A549 (cell line): ENCODE measurements around the gene MAGI2. TPM values are rescaled to one million over a fixed set of nuclear protein-coding genes. Genes with fewer than 3 reads are reported as not detected.

Source experiments
- ATAC-seq, 2 experiments: fragments of 200-7000 bp in 1 of 2; fragments of >200 bp in 1 of 2; cut with Nextera tagmentation in 1 of 2; cut with Tn5 transposase in 1 of 2; 3 replicates each; pipeline versions ENCODE4 v1.8.0 to v1.9.1; 2018 to 2020; ENCODE audit warnings: mild to moderate bottlenecking in 1 of 2, moderate library complexity in 1 of 2
- CTCF ChIA-PET: fragments of 300-600 bp; sonication (Branson Sonifier 250); formaldehyde crosslinking; extraction: SDS; loops from one replicate; lab custom pipeline; 2021; ENCODE audit warnings: antibody characterized with exemption, inconsistent platforms; lab: Yijun Ruan, JAX
- POLR2A ChIA-PET: fragments of 350-600 bp; formaldehyde crosslinking; extraction: SDS; loops from one replicate; lab custom pipeline; 2021; ENCODE audit warnings: antibody characterized with exemption, inconsistent platforms; lab: Yijun Ruan, JAX
- DNase-seq, 2 experiments: peaks; one replicate each; pipeline versions ENCODE4 v3.0.0 to v3.0.0-alpha.2; 2011 to 2016; ENCODE audit warnings: low read depth in 1 of 2, low spot score in 1 of 2
- FAIRE-seq: peaks from 2 replicates; lab custom pipeline; 2011; peaks lifted over from hg19 to GRCh38; lab: Jason Lieb, UNC
- H3K27ac ChIP-seq, 2 experiments: fragments of >200 bp; sonication (Bioruptor Twin); formaldehyde crosslinking; 3 replicates each; pipeline ENCODE4 v1.5.1; 2016 to 2017
- H3K4me1 ChIP-seq: fragments of >200 bp; sonication (Bioruptor Twin); formaldehyde crosslinking; 3 replicates; pipeline ENCODE4 v1.6.1; 2016
- H3K4me2 ChIP-seq: fragments of >200 bp; sonication (Bioruptor Twin); formaldehyde crosslinking; 3 replicates; pipeline ENCODE4 v1.6.1; 2016
- H3K4me3 ChIP-seq: fragments of >200 bp; sonication (Bioruptor Twin); formaldehyde crosslinking; 3 replicates; pipeline ENCODE4 v1.5.1; 2016
- H3K9me3 ChIP-seq: fragments of >200 bp; sonication (Bioruptor Twin); formaldehyde crosslinking; 3 replicates; pipeline ENCODE4 v1.6.1; 2016
- BHLHE40 ChIP-seq: IDR thresholded peaks from 2 replicates; pipeline ENCODE4 v1.6.1; 2012; ENCODE audit warnings: low read depth, low read length, inconsistent platforms
- CBX2 ChIP-seq: fragments of 200-600 bp; sonication (generic); IDR thresholded peaks from 2 replicates; pipeline ENCODE4 v1.6.1; 2016; ENCODE audit warnings: low read depth, mild to moderate bottlenecking, borderline replicate concordance
- CEBPB ChIP-seq, 2 experiments: fragments of >200 bp in 1 of 2; sonication (Bioruptor Twin) in 1 of 2; formaldehyde crosslinking in 1 of 2; IDR thresholded peaks; 2 replicates each; pipeline ENCODE4 v1.6.1; 2012 to 2016
- CHD2 ChIP-seq: fragments of 150-350 bp; IDR thresholded peaks from 2 replicates; pipeline ENCODE4 v1.6.1; 2014; ENCODE audit warnings: low read length; ENCODE audit not compliant: partially characterized antibody
- EHF ChIP-seq: fragments of 250-450 bp; sonication (Bioruptor Pico); IDR thresholded peaks from 2 replicates; pipeline ENCODE4 v1.5.0; 2020; ENCODE audit warnings: mild to moderate bottlenecking
- ELK1 ChIP-seq: fragments of 150-350 bp; IDR thresholded peaks from 2 replicates; pipeline ENCODE4 v1.6.1; 2014; ENCODE audit warnings: low read depth, mild to moderate bottlenecking, low read length
- EP300 ChIP-seq, 2 experiments: fragments of >200 bp; sonication (Bioruptor Twin); formaldehyde crosslinking; IDR thresholded peaks; 2 replicates in 1 of 2; 3 replicates in 1 of 2; pipeline ENCODE4 v1.6.1; 2016 to 2017
- ESRRA ChIP-seq: fragments of 150-350 bp; IDR thresholded peaks from 2 replicates; pipeline ENCODE4 v1.6.1; 2014; ENCODE audit warnings: mild to moderate bottlenecking, low read length, borderline replicate concordance
- GATA3 ChIP-seq: IDR thresholded peaks from 2 replicates; pipeline ENCODE4 v1.6.1; 2012; ENCODE audit warnings: borderline replicate concordance
- HES2 ChIP-seq: fragments of >200 bp; sonication (Bioruptor Twin); formaldehyde crosslinking; IDR thresholded peaks from 2 replicates; pipeline ENCODE4 v1.6.1; 2016
- HEYL ChIP-seq: fragments of 250-450 bp; sonication (Bioruptor Pico); IDR thresholded peaks from 2 replicates; pipeline ENCODE4 v1.8.0; 2021; ENCODE audit warnings: mild to moderate bottlenecking, moderate library complexity
- HOXB13 ChIP-seq: fragments of 250-450 bp; sonication (Bioruptor Pico); IDR thresholded peaks from 2 replicates; pipeline ENCODE4 v1.5.0; 2020; ENCODE audit warnings: low read depth, mild to moderate bottlenecking, moderate library complexity
- HOXB5 ChIP-seq: fragments of 250-450 bp; sonication (Bioruptor Pico); IDR thresholded peaks from 2 replicates; pipeline ENCODE4 v1.5.0; 2020; ENCODE audit warnings: mild to moderate bottlenecking, moderate library complexity
- MAFK ChIP-seq: fragments of 450-650 bp; IDR thresholded peaks from 2 replicates; pipeline ENCODE4 v1.6.1; 2014; ENCODE audit not compliant: partially characterized antibody
- MAX ChIP-seq: IDR thresholded peaks from 2 replicates; pipeline ENCODE4 v1.6.1; 2012
- MYC ChIP-seq: IDR thresholded peaks from 2 replicates; pipeline ENCODE4 v1.6.1; 2012; ENCODE audit warnings: mild to moderate bottlenecking, inconsistent platforms, low read length, improper control_type of control experiment, borderline replicate concordance
- NR3C1 ChIP-seq: fragments of >200 bp; sonication (Bioruptor Twin); formaldehyde crosslinking; IDR thresholded peaks from 3 replicates; pipeline ENCODE4 v1.6.1; 2017
- PHF8 ChIP-seq: fragments of 200-600 bp; sonication (generic); IDR thresholded peaks from 2 replicates; pipeline ENCODE4 v1.6.1; 2016; ENCODE audit warnings: low read depth, mild to moderate bottlenecking, antibody characterized with exemption, moderate library complexity, borderline replicate concordance
- RAD21 ChIP-seq, 2 experiments: fragments of >200 bp in 1 of 2; sonication (Bioruptor Twin) in 1 of 2; formaldehyde crosslinking in 1 of 2; IDR thresholded peaks in 1 of 2; conservative IDR thresholded peaks in 1 of 2; 2 replicates in 1 of 2; 3 replicates in 1 of 2; pipeline ENCODE4 v1.6.1; 2012 to 2018; ENCODE audit warnings: inconsistent platforms in 1 of 2
- RCOR1 ChIP-seq: fragments of 150-350 bp; IDR thresholded peaks from 2 replicates; pipeline ENCODE4 v1.6.1; 2014; ENCODE audit warnings: antibody characterized with exemption, low read length, low read depth
- SMC3 ChIP-seq: fragments of >200 bp; sonication (Bioruptor Twin); formaldehyde crosslinking; IDR thresholded peaks from 3 replicates; pipeline ENCODE4 v1.6.1; 2018; ENCODE audit warnings: inconsistent platforms
- ZC3H11A ChIP-seq: fragments of 450-650 bp; IDR thresholded peaks from 2 replicates; pipeline ENCODE4 v1.6.1; 2014; ENCODE audit warnings: antibody characterized with exemption, mild to moderate bottlenecking
- ZFP36 ChIP-seq: fragments of 450-650 bp; IDR thresholded peaks from 2 replicates; pipeline ENCODE4 v1.6.1; 2014; ENCODE audit warnings: borderline replicate concordance; ENCODE audit not compliant: partially characterized antibody
- ZSCAN20 ChIP-seq: fragments of 250-450 bp; sonication (Bioruptor Pico); IDR thresholded peaks from 2 replicates; pipeline ENCODE4 v1.8.0; 2022; ENCODE audit warnings: mild to moderate bottlenecking, moderate library complexity
- WGBS: methylation state at CpG from one replicate; pipeline ENCODE4 v1.1.6; 2017; ENCODE audit errors: missing lambda C conversion rate; 5-methylcytosine and 5-hydroxymethylcytosine counted together
- polyA plus RNA-seq, 4 experiments: library from polyadenylated mRNA; depleted of rRNA in 3 of 4; stranded (reverse); fragments of >200 nt; fragmentation: RNase III in 1 of 4; extraction: RNeasy Plus Mini Kit Qiagen cat#74134 plus additional on column Dnase treatment in 1 of 4; gene quantifications; 2 replicates in 3 of 4; 3 replicates in 1 of 4; pipeline ENCODE4 v1.2.3, GENCODE V29; 2011 to 2017
- TF ChIP-seq, protein P1 (sequence below): fragments of 450-650 bp; IDR thresholded peaks from 2 replicates; pipeline ENCODE4 v1.6.1; 2014; ENCODE audit warnings: antibody characterized with exemption

Gene MAGI2
- polyA plus RNA-seq, 2 of the 4 experiments (the other 2 are of a cell fraction) = 0.48 to 0.81 TPM

- no peak for FAIRE-seq
- POLR2A ChIA-PET = no interaction called here
- TF ChIP-seq ZC3H11A (no peak), ZFP36 (no peak), EHF (CRISPR knock-in tag) (no peak), SMC3 (no peak), CHD2 (no peak), GATA3 (no peak), ELK1 (no peak), HOXB13 (no peak), HOXB5 (CRISPR knock-in tag) (no peak), ZSCAN20 (no peak), NR3C1 (no peak), HEYL (CRISPR knock-in tag) (no peak), RAD21 (conservative IDR thresholded peaks at IDR 0.05 in 1 of 2, IDR thresholded peaks at IDR 0.05 in 1 of 2) (no peak), MYC (no peak), HES2 (no peak), MAFK (no peak), MAX (no peak), CBX2 (no peak), PHF8 (no peak)
- TF ChIP-seq, all 56 proteins: peak for 0
- no peak overlapping the region for H3K27ac ChIP-seq
- CTCF ChIA-PET = no interaction called here
- DNase-seq (no peak), ATAC-seq (peak; percentile 42 to 46; a peak in 3 of 6 replicates)
- 83% methylated on average over 10 of the region's 10 CpGs for WGBS
- H3K9me3 ChIP-seq = no peaks in the 10 kb centered on the region
- H3K4me2 ChIP-seq = no peak overlapping the region
- H3K4me1 ChIP-seq = no peaks in the 10 kb centered on the region
- no peak overlapping the region for H3K4me3 ChIP-seq
Observed at GRCh38 chr7:78006063-78006755, 1447.3 kb downstream of the MAGI2 start.

GRCh38 chr7:78002715-78003114, 1450.8 kb downstream of the MAGI2 start:
- 64% methylated on average over 4 of the region's 4 CpGs for WGBS
- H3K9me3 ChIP-seq = no peaks in the 10 kb centered on the region
- no peak for DNase-seq
- no peak overlapping the region for H3K4me3 ChIP-seq
- no peak for ATAC-seq
- no peak for FAIRE-seq
- no peak overlapping the region for H3K4me2 ChIP-seq
- no peak for TF ChIP-seq CEBPB (IDR thresholded peaks at IDR 0.05)
- no peak for TF ChIP-seq ZFP36
- no peak for TF ChIP-seq ZSCAN20
- TF ChIP-seq ESRRA = no peak
- TF ChIP-seq BHLHE40 = no peak
- TF ChIP-seq RCOR1 = no peak
- TF ChIP-seq, protein P1, sequence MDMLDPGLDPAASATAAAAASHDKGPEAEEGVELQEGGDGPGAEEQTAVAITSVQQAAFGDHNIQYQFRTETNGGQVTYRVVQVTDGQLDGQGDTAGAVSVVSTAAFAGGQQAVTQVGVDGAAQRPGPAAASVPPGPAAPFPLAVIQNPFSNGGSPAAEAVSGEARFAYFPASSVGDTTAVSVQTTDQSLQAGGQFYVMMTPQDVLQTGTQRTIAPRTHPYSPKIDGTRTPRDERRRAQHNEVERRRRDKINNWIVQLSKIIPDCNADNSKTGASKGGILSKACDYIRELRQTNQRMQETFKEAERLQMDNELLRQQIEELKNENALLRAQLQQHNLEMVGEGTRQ = no peak
- TF ChIP-seq EP300 (IDR thresholded peaks at IDR 0.05) = no peak
- POLR2A ChIA-PET = no interaction called here
- H3K27ac ChIP-seq = no peak overlapping the region
- CTCF ChIA-PET = interaction anchor here (1.1 kb wide), 1 partner anchor 16 kb away, joined by 3 read pairs; no protein-coding TSS in a partner anchor
- no peaks in the 10 kb centered on the region for H3K4me1 ChIP-seq
